GM20431 (cell line): ENCODE data around the gene SLC6A17.

Experiments used
- in situ Hi-C: fragments of 300-500 bp; cut with MseI, MboI; formaldehyde crosslinking; loops from one replicate; pipeline ENCODE4 v1.15.0; 2020; ENCODE audit warnings: low sequenced_read_pairs; ENCODE audit not compliant: unreplicated experiment

The SLC6A17 gene

DNA sequence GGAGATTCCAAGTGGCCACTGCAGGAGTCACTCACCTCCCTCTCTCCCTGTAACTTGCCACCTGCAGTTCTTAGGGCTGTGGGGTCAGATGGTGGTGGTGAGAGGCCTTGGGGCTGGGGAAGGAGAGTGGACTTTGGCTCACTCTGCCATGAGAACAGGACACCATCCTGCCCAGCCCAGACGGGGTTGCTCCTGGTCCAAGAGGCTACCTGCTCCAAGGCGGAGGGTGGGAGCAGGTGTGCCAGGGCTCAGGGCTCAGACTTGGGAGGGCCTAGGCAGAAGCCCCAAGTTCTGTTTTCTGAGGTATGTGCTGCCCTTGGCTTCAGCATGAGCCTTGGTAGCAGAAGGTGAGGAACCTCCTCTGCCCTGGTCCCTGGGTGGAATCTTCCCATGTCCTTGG, 48.5 kb downstream of the SLC6A17 start:
- in situ Hi-C loops, result no loop called here

DNA sequence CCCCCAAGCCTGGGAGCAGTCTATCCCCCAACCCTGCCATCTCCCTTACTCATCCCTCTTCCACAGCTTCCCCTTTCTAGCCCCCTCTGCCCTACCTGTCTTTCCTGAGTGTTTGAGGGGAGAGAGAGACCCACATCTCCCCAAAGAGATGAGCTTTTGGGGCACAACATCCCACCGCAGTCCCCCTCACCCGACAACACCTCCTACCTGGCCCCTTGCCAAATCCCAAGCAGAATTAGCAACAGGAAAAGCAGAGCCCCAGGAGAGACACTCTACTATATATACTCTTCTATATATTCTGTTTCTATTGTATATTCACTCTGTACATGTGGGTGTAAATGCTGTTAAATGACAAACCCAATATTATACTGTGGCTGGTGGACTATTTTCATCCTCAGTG, 49.9 kb downstream of the SLC6A17 start:
- in situ Hi-C loops, result loop anchor here (10.0 kb wide), 2 partner anchors 115 to 255 kb away; partner anchors contain the start of gene PROK1

DNA sequence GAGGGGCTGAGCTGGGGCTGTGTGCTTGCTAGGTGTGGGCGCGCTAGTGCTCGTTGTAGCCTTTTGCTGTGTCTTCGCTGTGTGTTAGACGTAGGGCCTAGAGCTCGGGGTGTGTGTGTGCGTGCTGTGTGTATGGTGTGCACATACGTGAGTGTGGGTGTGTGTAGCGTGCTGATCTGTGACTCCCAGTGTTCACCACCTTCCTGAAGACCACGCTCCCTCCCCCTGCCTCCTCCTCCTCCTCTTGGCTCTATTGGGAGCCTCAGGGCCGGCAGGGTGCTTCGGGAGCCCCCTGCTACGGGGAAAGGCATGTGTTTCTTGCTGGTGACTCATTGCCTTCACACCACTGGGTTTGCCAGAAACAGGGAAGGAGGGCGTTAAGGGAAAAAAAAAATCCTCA, 50.4 kb downstream of the SLC6A17 start:
- in situ Hi-C loops, result loop anchor here (10.0 kb wide), 2 partner anchors 114 to 254 kb away; partner anchors contain the start of gene PROK1

DNA sequence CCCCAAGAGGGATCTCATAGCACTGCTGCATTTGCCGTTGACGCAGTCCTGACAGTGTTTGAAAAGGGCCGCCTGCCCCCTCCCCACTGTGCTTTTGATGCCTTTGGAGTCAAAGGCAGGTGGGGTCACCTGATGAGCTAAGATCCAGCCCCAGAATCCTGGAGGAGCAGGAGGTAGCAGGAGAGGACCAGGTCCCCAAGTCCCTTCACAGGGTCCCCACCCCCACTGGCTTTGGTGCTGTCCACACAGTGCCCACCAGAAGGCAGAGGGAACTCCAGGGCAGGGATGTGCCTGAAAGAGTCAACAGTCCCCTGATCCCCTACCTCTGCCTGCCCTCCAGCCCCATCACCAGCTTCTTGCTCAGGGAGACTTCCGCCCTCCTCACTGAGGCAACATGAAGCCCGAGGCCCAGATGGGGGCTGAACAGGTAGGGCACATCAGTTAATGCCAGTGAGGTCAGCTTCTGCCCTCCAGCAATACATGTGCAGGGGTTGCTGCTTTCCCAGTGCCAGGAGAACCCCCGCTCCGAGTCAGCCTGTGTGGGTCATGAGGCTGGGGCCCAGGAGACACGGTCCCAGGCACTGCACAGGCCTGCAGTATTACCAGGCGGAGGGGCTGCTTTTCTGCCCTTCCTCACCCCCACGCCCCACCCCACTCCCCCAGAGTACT, 51.0 kb downstream of the SLC6A17 start:
- in situ Hi-C loops, result loop anchor here (10.0 kb wide), 2 partner anchors 114 to 254 kb away; partner anchors contain the start of gene PROK1

DNA sequence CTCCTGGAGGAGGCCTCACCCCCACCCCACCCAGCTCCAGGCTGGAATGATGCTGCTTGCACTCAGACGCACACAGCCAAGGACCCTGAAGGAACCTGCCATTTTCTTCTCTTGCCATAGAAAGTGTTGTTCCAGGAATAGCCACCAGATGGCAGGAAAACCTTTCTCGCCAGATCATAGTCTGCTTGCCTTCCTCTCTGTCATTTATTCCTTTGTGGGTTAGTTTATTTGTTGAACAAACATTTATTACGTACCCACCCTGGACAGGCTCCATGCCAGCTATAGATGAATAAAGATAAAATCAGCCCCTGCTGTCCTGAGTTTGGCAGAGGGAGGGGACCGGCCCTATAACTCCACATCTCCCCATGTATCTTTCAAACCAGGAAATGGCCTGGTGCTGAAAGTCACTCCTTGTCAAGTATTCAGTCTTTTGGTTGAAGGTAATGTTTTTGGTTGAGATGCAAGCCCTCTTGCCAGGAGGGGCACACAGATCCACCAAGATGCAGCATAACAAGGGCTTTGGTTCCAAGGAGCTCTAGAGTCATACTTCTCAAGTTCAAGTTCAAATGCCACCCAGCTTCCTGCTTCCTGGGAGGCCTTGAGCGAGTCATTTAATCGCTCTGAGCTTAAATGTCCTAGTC, 52.8 kb downstream of the SLC6A17 start:
- in situ Hi-C loops, result loop anchor here (10.0 kb wide), 2 partner anchors 112 to 252 kb away; partner anchors contain the start of gene PROK1

DNA sequence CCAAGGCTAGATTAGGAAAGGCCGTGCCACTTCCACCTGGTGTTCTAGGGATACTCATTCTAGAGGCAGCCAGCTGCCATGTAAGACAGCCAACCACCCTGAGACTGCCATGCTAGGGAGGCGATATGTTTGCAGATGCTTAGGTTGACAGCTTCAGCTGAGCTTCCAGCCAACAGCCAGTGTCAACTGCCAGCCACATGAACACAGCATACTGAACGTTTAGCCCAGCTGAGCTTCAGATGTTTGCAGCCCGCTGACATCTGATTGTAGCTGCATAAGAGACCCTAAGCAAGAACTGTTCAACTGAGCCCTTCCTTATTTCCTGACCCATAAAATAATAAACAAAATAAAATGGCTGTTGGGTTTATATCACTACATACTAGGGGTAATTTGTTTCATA, 54.9 kb downstream of the SLC6A17 start:
- in situ Hi-C loops, result loop anchor here (10.0 kb wide), 2 partner anchors 110 to 250 kb away; partner anchors contain the start of gene PROK1

DNA sequence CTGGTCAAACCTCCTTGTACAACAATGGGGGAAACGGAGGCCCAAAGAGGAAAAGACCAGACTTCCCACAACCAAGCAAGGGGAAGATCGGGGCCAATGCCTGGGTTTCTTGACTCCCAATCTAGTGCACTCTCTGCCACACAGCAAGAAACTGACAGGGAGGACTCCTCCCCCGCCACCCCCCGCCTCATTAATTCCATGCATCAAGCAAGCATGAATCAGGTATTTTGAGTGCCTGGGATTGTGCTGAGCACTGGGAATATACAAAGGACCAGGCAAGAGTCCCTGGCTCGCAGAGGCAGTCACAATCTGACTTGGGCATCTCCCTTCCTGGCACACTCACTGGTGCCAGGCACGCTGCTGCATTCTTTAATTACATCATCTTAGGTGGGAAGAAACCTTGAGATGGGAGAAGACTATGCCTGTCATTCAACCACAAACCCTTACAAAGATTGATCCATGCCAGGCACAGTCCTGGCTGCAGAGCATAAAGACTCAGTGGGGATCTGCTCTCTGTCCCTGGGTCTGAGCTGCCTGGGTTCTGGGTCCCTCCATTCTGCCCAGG, 55.4 kb downstream of the SLC6A17 start:
- in situ Hi-C loops, result loop anchor here (10.0 kb wide), 2 partner anchors 109 to 249 kb away; partner anchors contain the start of gene PROK1

DNA sequence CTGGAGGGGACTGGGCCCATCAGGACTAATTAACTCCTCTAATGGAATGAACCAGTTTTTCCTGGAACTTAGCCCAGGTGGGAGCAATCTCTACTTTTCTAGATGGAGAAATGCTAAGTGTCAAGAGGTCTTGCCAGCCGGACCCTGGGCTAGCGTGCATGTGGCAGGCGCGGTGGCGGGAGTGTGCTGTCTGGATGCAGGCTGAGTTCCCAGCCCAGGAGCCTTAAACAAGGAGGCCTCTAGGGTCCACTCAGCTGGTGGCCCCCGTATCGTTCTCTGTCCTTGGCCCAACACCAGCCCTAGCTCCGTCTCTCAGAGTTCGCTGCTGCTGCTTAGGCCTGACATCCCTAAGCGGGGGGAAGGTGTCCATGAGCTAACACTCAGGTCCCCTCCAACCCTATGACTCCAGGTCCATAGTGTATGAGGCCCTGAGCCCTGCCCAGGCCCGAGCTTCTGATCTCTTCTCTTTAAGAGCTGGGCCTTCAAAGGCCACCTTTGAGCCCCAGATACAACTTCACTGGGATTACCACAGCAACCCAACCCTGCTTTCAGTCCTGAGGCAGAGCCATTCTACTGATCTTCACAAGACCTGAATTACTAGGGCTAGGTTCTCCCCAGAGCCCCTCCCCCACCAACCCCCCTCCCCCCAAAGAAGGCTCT, 56.1 kb downstream of the SLC6A17 start:
- in situ Hi-C loops, result loop anchor here (10.0 kb wide), 2 partner anchors 108 to 248 kb away; partner anchors contain the start of gene PROK1

DNA sequence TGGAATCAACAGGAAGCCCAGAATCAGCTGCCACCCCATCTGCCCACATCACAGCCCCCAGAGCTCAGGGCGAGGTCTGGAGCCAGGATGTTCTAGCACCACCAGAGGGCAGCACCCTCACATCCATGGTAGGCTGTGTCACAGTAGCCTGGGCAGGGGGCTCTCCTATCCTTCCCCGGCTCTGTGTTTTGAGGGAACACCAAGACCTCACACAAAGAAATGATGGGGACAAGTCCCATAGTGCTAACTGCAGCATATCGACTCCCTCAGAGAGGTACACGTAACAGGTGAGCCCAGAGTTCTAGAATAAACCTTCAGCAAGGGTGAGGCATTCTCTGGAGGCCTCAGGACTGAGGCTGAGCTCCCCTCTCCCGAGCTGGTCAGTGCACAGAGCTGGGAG, 57.5 kb downstream of the SLC6A17 start:
- in situ Hi-C loops, result loop anchor here (10.0 kb wide), 2 partner anchors 107 to 247 kb away; partner anchors contain the start of gene PROK1

DNA sequence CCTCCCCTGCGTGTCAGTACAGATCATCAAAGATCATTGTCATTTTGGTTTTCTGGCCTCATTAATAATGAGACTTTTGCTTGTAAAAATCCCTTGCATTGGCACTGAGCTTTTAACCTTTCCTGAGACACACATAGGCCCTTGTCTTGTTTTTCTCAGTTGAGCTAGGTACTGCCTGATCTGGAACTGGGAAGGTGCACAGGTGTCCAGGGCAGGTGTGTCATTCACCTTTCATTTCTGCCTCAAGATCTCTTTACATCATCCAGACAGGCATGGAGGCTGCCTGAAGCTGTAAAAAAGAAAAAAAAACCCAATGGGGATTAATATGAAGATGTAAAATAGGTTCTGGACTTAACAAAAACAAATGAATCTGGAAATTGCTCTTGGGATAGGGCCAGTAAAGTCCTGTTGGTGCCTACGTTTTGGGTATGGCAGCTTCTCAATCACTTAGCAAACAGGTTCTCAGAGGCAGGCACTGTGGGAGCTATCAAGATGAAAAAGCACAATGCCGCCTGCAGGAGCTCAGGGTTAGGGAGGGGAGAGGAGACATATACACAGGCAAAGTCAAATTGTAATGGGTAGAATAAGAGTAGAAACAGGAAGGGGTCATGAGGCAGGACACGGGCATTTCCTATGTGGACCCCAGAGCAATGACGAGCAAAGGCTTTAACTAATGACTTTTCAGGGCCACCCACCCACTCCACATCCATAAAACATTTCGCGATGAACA, 58.8 kb downstream of the SLC6A17 start:
- in situ Hi-C loops, result loop anchor here (10.0 kb wide), 2 partner anchors 106 to 246 kb away; partner anchors contain the start of gene PROK1

DNA sequence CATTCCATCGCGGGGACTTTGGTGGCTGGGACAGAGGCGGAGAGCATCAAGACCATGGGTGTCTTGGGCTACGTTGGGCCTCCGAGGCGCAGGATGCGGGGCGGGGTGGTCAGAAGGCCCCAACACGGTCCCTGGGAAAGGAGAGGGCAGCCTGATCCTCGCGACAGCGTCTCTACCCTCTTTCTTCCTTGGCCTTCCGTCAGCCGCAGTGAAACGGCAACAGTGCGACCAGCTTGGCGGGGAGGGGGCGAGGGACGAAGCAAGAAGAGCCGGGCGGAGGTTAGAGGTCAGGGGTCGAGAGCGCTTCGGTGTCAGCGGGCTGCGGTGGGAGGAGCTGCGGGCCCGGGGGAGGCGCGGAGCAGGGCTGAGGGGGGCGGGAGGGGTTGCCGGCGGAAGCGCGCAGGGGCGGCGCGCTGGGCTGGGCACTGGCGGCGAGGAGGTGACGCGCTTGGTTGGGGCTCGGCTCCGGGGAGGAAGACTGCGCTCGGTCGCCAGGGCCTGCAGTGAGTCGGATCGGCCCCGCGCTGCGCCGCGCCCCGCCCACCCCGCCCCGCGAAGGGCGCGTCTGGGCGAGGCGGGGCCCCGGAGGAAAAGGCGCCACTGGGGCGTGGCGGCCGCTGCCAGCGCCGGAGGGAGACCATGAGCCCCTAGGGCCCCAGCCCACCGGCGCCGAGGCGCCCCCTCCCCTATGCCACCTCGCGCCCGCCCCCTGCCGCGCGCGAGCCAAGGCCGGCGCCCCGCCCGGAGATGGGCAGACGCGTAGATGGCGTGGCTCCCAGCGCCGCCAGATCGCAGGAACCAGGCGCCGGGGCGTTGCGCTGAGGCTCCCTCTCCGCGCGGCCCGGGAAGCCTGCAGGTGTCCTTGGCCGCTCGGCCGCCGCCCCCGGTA, 59.7 kb downstream of the SLC6A17 start, which contains the start of gene KCNC4:
Gene KCNC4, plus strand, starts transcription at position 600 of the 889 bp plus-strand sequence. CDS start 1,186 bp downstream, outside the sequence.
- in situ Hi-C loops, result loop anchor here (10.0 kb wide), 2 partner anchors 105 to 245 kb away; partner anchors contain the start of gene PROK1

DNA sequence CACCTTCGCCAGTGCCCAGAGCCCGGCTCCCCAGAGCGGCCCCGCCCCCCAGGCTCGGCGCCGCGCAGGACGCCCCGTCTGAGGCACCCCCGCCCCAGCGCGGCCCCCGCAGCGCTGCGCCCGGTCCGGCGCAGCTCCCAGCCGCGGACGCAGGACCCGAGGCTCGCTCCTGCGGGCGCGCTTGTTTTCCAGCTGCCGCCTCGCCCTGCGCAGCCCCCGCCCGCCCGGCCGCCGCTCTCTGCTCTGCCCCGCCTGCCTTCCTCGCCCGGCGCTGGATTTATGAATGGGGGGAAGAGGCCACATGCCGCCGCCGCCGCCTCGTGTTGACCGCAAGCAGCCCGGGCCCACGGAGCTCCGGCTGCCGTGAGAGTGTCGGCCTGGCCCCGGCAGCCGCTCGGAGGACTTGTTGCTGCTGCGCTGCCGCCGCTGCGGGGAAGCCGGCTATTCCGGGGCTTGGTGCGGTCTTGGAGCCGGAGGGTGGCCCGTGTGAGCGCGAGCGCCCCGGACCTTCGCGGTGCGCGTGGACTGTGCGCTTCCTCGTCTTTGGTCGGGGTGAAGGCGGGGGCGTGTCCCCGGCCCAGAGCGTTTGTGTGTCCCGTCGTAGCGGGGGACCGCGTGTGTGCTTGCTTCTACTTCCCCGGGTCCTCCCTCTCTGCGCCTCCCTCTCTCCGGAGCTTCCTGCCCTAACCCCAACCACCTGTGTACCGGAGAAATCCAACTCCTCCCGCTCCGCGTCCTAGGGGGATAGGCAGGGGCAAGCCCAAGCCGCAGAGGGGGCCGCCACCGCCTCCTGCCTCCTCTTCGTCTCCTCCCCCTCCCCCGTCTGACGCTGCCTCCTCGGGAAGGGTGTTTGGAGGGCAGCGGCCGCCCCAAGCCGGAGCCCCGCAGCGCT, 60.6 kb downstream of the SLC6A17 start:
- in situ Hi-C loops, result no loop called here

DNA sequence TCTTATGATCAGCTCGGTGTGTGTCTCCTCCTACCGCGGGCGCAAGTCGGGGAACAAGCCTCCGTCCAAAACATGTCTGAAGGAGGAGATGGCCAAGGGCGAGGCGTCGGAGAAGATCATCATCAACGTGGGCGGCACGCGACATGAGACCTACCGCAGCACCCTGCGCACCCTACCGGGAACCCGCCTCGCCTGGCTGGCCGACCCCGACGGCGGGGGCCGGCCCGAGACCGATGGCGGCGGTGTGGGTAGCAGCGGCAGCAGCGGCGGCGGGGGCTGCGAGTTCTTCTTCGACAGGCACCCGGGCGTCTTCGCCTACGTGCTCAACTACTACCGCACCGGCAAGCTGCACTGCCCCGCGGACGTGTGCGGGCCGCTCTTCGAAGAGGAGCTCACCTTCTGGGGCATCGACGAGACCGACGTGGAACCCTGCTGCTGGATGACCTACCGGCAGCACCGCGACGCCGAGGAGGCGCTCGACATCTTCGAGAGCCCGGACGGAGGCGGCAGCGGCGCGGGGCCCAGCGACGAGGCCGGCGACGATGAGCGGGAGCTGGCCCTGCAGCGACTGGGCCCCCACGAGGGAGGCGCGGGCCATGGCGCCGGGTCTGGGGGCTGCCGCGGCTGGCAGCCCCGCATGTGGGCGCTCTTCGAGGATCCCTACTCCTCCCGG, 61.3 kb downstream of the SLC6A17 start:
- in situ Hi-C loops, result no loop called here

DNA sequence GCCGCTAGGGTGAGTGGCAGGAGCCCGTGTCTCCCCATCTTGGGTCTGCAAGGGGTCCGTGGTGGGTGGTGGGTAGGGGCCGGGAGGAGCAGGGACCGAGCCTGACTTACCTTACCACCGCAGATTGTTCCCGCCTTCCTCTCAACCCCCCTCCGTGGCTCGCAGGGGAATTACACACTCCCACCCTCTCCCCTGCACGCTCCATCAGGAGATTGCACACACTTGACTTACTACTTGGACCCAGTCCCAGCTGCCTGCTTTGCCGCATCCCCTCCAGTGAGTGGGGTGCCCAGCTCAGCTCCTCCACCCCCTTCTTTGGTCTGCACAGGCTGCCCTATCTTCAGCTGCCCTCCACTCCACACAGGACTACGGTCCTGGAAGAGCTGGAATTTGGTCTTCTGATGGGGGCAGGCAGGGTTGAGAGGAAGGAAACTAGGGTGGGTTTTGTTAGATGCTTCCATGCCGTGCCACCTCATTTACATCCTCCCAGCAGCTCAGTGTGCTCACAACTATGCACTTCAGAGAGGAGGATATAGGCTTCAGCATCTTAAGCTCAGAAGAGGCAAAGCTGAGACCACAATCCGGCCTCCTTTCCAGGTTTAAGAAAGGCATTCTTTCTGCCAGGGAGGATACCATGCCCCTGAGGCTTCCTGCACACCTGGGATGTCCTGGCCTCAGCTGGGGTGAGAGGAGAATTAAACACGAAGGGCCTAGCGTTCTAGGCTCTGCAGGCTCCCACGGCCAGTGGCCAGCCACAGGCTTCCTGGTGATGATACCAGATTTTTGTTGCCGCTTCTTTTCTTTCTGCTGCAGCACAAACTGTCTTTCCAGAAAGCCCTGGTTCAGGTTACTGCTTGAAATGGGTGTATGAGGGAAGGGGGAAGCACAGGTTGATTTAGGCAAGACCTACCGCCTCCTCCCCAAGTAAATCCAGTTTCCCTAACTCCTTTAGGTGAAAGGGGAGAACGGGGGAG, 62.2 kb downstream of the SLC6A17 start:
- in situ Hi-C loops, result no loop called here

DNA sequence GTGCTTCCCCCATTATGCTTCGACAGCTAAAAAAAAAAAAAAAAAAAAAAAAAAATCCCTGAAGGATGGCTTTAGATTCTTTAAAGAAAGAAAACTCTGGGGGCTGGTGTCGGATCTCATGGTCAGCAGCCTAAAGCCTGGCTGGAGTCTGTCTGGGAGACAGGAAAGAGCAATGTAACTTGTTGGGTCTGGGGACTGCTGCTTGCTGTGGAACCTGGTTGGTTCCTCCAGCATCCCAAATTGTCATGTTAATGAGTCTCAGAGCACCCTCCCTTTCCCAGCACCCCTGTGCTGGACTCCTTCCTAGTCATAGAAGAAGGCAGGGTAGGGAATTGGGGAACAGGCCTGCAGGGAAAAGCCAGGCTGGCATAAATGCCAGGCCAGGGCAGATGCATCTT, 62.8 kb downstream of the SLC6A17 start:
- in situ Hi-C loops, result no loop called here
